ENCODE results near the gene CADPS. TPM values are rescaled to one million over a fixed set of nuclear protein-coding genes. Genes with fewer than 3 reads are reported as not detected.

CADPS gene
- total and polyA plus RNA-seq, 9 of the 15 experiments (the other 6 are each of a cell fraction or from before 2014, with no cell fraction given): not detected

GRCh38 chr3:62604298-62604697, 270.9 kb downstream of the CADPS start (continued):
- TF ChIP-seq ZNF318 (IDR thresholded peaks at IDR 0.05; ENCODE audit: borderline replicate concordance in 1 of 2, low read depth in 1 of 2): no peak
- TF ChIP-seq CHCHD3 (CRISPR knock-in tag; IDR thresholded peaks at IDR 0.05): no peak
- no peak for TF ChIP-seq ZNF140 (CRISPR knock-in tag; IDR thresholded peaks at IDR 0.05)
- no peak for TF ChIP-seq MAFF (IDR thresholded peaks at IDR 0.05; ENCODE audit: low read length)
- TF ChIP-seq ZNF780A (CRISPR knock-in tag; IDR thresholded peaks at IDR 0.05): no peak
- no peak for TF ChIP-seq CBX8 (IDR thresholded peaks at IDR 0.05; ENCODE audit: borderline replicate concordance, extremely low read depth, low read depth, low read length, poor library complexity, severe bottlenecking)
- no peak for TF ChIP-seq HNRNPK (IDR thresholded peaks at IDR 0.05; ENCODE audit: low read depth, low read length, poor library complexity, severe bottlenecking)
- TF ChIP-seq DACH1 (IDR thresholded peaks at IDR 0.05; ENCODE audit: partially characterized antibody): no peak
- TF ChIP-seq SRSF7 (optimal IDR thresholded peaks at IDR 0.05; ENCODE audit: low read depth, low read length): no peak

Data from K562 (cell line).